OCI-LY1 (cell line): ENCODE measurements around the gene ATP8A1.

Experiments
- EZH2 ChIP-seq: fragments of 200-600 bp; sonication (generic), shearing (Covaris generic); IDR thresholded peaks from 2 replicates; pipeline ENCODE4 v1.8.0; 2017; ENCODE audit warnings: borderline replicate concordance, mixed run types, mild to moderate bottlenecking, antibody characterized with exemption, low read length, moderate library complexity, mixed read lengths
- TF ChIP-seq, protein P1 (sequence below): fragments of 200-600 bp; sonication (generic), shearing (Covaris generic); IDR thresholded peaks from 2 replicates; pipeline ENCODE4 v1.5.1; 2017; ENCODE audit warnings: mild to moderate bottlenecking, antibody characterized with exemption, low read length, moderate library complexity, mixed read lengths

DNA sequence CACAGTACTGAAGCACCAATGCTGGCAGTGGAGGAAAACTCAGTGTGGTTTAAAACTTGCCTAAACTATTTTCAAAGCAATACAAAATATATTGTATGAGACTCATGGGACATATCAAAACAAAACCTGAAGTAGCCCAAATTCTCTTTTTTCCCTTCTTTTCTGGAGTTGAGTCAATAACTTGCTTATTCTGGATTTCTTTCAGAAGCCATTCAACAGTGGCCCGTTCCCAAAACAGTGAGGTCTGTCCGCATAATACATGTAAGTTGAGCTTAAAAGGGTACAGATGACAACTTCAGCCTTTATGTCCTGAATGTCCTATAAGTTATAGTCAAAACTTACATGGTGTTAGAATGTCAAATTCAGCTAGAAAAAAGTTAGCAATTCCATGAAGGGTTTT lies 158.9 kb downstream of the ATP8A1 start:
- TF ChIP-seq, protein P1, sequence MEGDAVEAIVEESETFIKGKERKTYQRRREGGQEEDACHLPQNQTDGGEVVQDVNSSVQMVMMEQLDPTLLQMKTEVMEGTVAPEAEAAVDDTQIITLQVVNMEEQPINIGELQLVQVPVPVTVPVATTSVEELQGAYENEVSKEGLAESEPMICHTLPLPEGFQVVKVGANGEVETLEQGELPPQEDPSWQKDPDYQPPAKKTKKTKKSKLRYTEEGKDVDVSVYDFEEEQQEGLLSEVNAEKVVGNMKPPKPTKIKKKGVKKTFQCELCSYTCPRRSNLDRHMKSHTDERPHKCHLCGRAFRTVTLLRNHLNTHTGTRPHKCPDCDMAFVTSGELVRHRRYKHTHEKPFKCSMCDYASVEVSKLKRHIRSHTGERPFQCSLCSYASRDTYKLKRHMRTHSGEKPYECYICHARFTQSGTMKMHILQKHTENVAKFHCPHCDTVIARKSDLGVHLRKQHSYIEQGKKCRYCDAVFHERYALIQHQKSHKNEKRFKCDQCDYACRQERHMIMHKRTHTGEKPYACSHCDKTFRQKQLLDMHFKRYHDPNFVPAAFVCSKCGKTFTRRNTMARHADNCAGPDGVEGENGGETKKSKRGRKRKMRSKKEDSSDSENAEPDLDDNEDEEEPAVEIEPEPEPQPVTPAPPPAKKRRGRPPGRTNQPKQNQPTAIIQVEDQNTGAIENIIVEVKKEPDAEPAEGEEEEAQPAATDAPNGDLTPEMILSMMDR: no peak
- TF ChIP-seq EZH2: no peak
